HG02763 (cell line): ENCODE results near the gene SNAPC3.
"Not testable (repeated sequence)": the region's sequence is repeated elsewhere in the genome, so short reads cannot be mapped to it uniquely, and the experiment has no call there.

Experiments used
- ATAC-seq: cut with Tn5 transposase; IDR thresholded peaks from one replicate; pipeline ENCODE4 v1.9.1; 2021; ENCODE audit warnings: mild to moderate bottlenecking, moderate library complexity; ENCODE audit not compliant: unreplicated experiment

Gene SNAPC3

DNA sequence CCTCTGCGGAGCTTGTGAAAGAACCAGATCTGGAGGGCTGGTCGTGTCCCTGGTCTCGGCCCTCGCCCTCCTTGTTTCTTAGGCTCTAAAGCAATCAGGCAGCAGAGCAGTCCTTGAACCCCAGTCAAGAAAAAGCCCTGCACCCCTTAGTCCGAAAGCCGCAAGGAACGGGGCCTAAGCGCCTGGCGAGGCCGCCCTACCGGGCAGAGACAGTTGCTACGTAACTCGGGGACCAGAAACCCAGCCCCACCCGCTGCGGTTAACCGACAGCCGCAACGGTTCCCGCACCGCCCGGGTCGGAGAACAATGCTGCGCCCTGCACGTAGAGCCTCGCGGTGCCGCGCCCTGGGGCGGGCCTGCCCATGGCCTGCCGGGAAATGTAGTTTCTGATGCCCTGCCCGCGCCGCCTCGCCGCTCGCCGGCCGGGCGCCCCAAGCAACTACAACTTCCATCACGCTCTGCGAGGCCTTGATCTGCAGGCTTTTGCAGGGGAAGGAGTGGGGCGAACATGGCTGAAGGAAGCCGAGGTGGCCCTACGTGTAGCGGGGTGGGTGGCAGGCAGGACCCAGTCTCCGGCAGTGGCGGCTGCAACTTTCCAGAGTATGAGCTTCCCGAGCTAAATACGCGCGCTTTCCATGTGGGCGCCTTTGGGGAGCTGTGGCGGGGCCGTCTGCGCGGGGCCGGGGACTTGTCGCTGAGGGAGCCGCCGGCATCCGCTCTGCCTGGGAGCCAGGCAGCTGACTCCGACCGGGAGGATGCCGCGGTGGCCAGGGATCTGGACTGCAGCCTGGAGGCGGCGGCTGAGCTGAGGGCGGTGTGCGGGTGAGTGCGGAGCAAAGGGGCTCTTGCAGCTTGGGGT is at the start of gene SNAPC3:
TSS of gene SNAPC3 (plus strand) at position 505 of the 859 bp plus-strand sequence. CDS start at position 509, 4 bp downstream.
- peak; percentile 98 for ATAC-seq

- ATAC-seq: no peak
Measured at GRCh38 chr9:15373881-15374280, 48.8 kb upstream of the SNAPC3 start.

- no peak for ATAC-seq
Measured at GRCh38 chr9:15374310-15374709, 48.4 kb upstream of the SNAPC3 start.

GRCh38 chr9:15374825-15375224 is 47.9 kb upstream of the SNAPC3 start:
- ATAC-seq: no peak

DNA sequence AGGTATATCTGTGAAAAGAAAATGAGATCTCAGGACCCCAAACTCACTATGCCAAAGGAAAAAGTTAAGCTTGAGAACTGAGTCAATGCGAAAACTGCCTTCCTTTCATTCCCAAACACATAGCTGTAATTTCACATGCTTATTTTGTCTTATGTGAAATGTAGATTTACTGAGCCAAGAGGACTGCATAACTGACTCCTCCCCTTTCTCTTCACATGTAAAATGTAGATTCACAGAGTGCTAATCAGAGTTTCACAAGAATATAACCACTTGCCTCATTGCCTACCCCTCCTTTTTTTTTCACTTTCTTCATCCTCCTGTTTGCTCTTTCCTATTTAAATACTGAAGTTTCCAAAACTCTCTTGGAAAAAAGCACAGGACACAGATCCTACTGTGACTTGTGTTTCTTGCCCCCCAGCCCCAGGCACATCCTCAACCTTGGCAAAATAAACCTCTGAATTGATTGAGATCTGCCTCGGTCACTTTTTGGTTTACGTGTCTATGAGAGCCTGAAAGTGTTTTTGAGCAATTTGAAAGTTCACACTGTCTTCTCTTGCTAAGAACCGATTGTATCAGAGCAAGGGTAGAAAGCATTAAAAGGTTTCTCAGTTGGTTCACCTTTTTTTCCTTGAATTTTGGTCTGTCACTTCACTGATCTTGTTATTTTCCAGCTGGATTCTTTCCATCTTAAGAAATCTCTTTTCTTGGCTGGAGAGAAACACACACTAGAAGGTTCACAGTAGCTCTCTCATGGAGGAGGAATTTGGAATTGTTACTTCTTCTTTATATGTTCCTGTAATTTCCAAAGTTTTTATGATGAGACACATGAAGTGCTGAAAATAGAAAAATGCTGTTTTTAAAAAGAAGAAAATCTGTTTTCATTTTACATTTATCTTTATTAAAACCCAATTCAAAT is 44.8 kb upstream of the SNAPC3 start:
- no peak for ATAC-seq

- ATAC-seq: not testable (repeated sequence)
Measured at GRCh38 chr9:15379317-15379716, 43.4 kb upstream of the SNAPC3 start.

- ATAC-seq: not testable (repeated sequence)
Measured at GRCh38 chr9:15379888-15380287, 42.8 kb upstream of the SNAPC3 start.

- ATAC-seq: no peak
Measured at GRCh38 chr9:15381491-15381890, 41.2 kb upstream of the SNAPC3 start.

- ATAC-seq: no peak
Measured at GRCh38 chr9:15386465-15386864, 36.2 kb upstream of the SNAPC3 start.

- ATAC-seq: no peak
Measured at GRCh38 chr9:15389173-15389572, 33.5 kb upstream of the SNAPC3 start.

DNA sequence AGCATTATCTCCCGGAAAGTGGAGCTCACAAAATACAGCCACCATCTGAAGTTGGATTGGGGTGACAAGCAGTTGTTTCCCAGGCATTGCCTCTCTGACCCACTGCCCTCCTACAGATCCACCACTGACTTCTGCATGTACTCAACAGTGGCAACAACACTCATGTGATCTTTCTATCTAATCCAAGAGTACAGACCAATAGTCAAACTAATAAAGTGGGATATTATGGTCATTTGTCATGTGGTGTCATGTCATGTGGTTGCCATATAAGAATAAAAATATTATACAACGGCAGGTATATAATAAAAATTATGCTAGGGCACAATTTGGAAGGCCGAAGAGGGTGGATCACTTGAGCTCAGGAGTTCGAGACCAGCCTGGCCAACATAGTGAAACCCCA is 33.0 kb upstream of the SNAPC3 start:
- no peak for ATAC-seq

- no peak for ATAC-seq
Measured at GRCh38 chr9:15390201-15390600, 32.5 kb upstream of the SNAPC3 start.

DNA sequence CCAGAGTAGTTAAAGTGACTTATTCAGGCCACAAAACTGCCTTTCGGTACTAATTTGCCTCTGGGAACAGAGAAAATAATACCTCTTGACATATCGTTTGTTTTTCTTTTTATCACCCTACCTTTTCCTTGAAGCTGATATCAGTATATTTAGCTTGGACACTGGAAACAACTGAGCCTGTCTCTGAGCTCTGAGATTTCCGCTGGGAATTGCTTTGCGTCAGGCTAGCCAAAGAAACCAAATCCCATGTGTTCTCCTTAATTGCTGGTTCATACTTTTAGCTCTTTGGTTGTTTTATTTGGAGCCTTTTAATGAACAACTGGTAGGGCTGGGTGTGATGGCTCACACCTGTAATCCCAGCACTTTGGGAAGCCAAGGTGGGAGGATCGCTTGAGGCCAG is 30.3 kb upstream of the SNAPC3 start:
- ATAC-seq: no peak

DNA sequence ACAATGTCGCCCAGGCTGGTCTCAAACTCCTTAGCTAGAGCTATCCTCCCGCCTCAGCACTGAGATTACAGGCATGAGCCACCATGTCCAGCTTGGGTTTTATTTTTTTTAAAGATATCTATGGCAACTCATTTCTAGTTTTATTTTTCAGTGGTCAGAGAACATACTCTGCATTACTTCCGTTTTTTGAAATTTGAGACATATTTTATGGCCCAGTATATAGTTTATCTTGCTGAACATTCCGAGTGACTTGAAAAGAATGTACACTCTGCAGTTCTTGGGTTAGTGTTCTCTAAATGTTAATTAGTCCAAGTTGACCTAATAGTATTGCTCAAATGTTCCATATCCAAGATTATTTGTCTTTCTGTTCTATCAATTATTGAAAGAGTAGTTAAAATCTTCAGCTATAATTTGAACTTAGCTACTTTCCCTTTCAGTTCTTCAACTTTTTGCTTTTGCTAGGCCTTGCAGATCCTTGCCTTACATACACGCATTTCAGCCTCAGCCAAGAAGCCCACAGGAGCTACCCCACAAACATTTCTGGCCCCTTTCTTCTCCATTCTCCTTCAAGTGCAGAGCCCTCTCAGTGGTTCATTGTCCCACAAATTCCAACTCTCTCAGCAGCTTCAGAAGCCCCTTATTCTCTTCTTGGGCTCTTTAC is 22.3 kb upstream of the SNAPC3 start:
- ATAC-seq: no peak

DNA sequence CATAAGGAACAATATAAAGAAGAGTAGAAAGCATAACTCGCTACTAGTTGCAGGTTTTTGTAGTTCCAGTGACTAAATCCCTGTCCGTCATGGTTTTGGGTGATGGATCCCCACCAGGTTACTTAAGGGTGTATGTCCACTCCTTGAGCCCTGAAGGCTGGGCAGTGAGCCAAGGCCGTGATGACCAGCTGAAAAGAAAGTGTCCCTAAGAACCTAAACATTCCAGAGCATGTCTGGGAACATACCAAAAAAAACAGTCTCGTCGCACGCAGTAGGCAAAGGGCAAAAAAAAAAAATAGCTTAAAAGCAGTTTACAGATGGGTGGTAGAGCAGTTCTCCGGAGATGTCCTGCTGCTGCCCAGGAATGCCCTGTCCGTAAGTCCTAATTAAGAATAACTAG is 21.4 kb upstream of the SNAPC3 start:
- ATAC-seq: no peak

DNA sequence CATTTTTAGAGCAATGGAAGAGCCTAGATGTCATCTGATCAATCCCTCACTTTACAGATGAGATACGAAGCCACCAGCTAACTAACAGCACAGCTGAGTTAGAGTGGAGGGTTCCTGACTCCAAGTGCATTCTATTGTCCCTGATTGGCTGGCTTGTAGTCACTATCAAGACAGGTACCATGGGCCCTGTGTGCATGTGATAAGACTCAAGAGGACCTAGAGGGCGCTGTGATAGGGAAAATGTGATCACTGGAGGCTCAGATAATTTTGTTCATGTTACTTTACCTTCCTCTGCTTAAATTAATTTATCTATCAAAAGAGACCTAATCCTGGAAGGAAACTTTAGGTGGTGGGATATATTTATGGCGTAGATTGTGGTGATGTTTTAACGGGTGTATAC is 19.5 kb upstream of the SNAPC3 start:
- no peak for ATAC-seq

DNA sequence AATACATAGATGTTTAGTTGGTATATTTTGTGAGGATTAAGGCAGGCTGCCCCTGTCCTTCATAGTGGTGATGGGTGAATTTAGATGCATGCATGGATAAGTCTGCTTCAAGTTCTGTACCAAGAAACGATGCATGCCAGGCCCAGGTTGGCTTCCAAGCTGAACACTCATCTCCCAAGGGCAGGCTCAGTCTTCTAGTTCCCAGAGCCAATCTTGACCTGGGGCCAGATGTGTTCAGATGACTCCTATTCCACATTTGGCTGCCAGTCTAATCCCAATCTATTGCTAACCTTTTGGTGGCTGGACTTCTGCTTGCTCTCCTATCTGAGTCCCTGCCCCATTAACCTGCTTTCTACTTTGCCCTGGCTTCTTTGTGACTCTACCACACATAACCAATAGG is 18.5 kb upstream of the SNAPC3 start:
- no peak for ATAC-seq

DNA sequence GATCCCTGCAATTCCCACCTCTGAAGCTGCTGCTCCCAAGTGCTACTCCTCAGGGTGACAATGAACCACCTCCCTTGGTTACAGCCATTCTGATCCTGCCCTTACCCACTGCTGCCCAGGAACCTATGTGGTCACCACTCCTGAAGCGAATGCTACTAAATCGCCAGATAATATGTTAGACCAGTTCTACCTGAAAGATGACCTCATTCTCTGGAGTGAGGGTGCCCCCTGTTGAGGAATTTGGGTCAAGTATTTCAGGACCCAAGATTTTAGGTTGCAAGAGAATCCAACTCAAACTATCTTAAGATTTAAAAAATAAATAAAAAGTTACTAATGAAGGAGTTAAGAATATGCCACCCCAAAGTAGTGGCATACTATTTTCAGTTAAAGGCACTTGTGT is 5.8 kb upstream of the SNAPC3 start:
- no peak for ATAC-seq

DNA sequence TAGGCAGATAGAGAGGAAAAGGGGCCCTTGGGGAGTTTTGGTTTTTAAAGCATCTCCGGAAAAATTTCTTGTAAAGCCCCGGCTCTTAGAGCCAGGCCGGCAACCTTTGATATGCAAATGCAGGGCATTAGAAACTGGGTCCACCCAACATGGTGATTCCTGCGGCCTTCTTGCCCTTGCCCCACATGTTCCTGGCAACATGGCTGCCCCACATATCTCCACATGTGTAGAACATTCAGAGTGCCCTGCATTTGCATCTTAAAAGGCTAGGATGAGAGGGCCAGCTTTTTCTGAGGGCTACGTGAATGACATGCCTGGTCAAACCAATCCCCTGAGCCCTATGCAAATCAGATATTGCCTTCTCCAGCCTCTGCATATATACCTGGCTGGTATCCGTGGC is 5.0 kb upstream of the SNAPC3 start:
- no peak for ATAC-seq

DNA sequence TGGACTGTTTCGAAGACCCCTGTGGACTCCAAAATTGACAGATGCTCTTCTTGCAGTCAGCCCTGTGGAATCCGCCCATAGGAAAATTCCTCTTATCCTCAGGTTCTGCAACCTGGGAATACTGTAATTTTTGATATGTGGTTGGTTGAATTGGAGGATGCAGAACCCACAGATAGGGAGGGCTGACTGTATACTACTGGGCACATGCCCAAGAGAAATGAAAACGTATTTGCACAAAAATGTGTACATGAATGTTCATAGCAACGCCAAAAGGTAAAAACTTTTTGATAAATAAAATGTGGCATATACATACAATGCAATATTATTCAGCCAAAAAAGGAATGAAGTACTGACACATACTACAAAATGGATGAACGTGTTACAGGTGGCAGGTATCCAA is 1.9 kb upstream of the SNAPC3 start:
- ATAC-seq: no peak

DNA sequence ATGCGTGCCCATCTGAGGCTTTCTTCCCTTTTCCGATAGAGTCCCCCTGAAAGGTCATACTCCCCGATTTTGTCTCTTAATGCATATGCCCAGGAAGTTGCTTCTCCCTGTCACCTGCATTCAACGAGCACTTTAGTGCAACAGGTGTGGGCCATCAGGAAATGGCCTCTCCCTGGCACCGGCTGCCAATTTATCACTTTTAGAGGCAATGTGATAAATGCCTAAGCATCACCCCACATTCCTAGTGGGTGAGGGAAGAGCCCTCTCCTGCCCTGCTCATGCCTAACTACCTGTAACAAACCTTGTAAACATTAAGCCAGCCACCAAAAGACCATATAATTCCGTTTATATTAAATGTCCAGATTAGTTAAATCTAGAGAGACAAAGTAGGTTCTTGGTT is 1.1 kb upstream of the SNAPC3 start:
- ATAC-seq: no peak
